Measurements from ENCODE around the gene NRROS.
A peak's percentile ranks its signal among the peaks of the same experiment; 100 is the strongest.
"Not testable (repeated sequence)": the region's sequence is repeated elsewhere in the genome, so short reads cannot be mapped to it uniquely, and the experiment has no call there.

NRROS gene

GRCh38 chr3:196639483-196640296 is at the start of gene NRROS:
Gene NRROS, plus strand, starts transcription at chr3:196639694. Its CDS starts 14,846 bp downstream, at chr3:196654540.
- POLR2A ChIA-PET, result no interaction called here
- no peak for TF ChIP-seq CTCF (IDR thresholded peaks at IDR 0.05; ENCODE audit: insufficient read depth, low read length, missing control alignments)
- CTCF ChIA-PET, result interaction anchor here (1.2 kb wide), 1 partner anchor 11 kb away, joined by 5 read pairs; no protein-coding TSS in a partner anchor
- no peak for DNase-seq (ENCODE audit: low read depth, low spot score)
- peak within 1 kb of the TSS; percentile 47 for H3K4me3 ChIP-seq (ENCODE audit: low read depth, low read length)

GRCh38 chr3:196590279-196590678 is 49.2 kb upstream of the NRROS start:
- POLR2A ChIA-PET, result no interaction called here
- H3K4me3 ChIP-seq (ENCODE audit: low read depth, low read length), result no peak overlapping the region
- DNase-seq (ENCODE audit: low read depth, low spot score), result no peak
- CTCF ChIA-PET, result interaction anchor here (1.1 to 2.4 kb wide), 7 partner anchors 12 to 100 kb away, joined by 3 to 10 read pairs (median 4); no protein-coding TSS in a partner anchor
- TF ChIP-seq CTCF (IDR thresholded peaks at IDR 0.05; ENCODE audit: insufficient read depth, low read length, missing control alignments), result no peak

- DNase-seq (ENCODE audit: low read depth, low spot score), result no peak
- CTCF ChIA-PET, result interaction anchor here (0.5 to 1.5 kb wide), 6 partner anchors 12 to 208 kb away, joined by 3 to 11 read pairs (median 4); no protein-coding TSS in a partner anchor
Observed at GRCh38 chr3:196596355-196596754, 43.1 kb upstream of the NRROS start.

GRCh38 chr3:196597971-196598733 is 41.3 kb upstream of the NRROS start:
- POLR2A ChIA-PET, result not testable (repeated sequence)
- peak overlapping the region; percentile 39 for H3K4me3 ChIP-seq (ENCODE audit: low read depth, low read length)

More at GRCh38 chr3:196596355-196596754, 43.1 kb upstream of the NRROS start:
- no peak for TF ChIP-seq CTCF (IDR thresholded peaks at IDR 0.05; ENCODE audit: insufficient read depth, low read length, missing control alignments)
- POLR2A ChIA-PET, result interaction anchor here (0.6 kb wide), 1 partner anchor 546 kb away, joined by 3 read pairs; no protein-coding TSS in a partner anchor
- H3K4me3 ChIP-seq (ENCODE audit: low read depth, low read length), result no peak overlapping the region

GRCh38 chr3:196599734-196600128 is 39.8 kb upstream of the NRROS start:
- POLR2A ChIA-PET, result no interaction called here
- CTCF ChIA-PET, result interaction anchor here (2.3 kb wide), 1 partner anchor 9 kb away, joined by 13 read pairs; no protein-coding TSS in a partner anchor
- no peak for TF ChIP-seq CTCF (IDR thresholded peaks at IDR 0.05; ENCODE audit: insufficient read depth, low read length, missing control alignments)
- no peak for DNase-seq (ENCODE audit: low read depth, low spot score)
- no peak overlapping the region for H3K4me3 ChIP-seq (ENCODE audit: low read depth, low read length)

More at GRCh38 chr3:196597971-196598733, 41.3 kb upstream of the NRROS start:
- CTCF ChIA-PET, result interaction anchor here (1.5 to 2.3 kb wide), 3 partner anchors 11 to 89 kb away, joined by 3 to 13 read pairs (median 4); no protein-coding TSS in a partner anchor
- DNase-seq (ENCODE audit: low read depth, low spot score), result not testable (repeated sequence)

GRCh38 chr3:196600359-196600758 is 39.1 kb upstream of the NRROS start:
- no peak overlapping the region for H3K4me3 ChIP-seq (ENCODE audit: low read depth, low read length)
- ChIA-PET CTCF (no interaction called here), POLR2A (no interaction called here)
- DNase-seq (ENCODE audit: low read depth, low spot score), result no peak
- no peak for TF ChIP-seq CTCF (IDR thresholded peaks at IDR 0.05; ENCODE audit: insufficient read depth, low read length, missing control alignments)
